SK-N-SH treated with all-trans-retinoic acid at 6 μM for 48 hours (cell line): ENCODE results near the gene EMC7.
A peak's percentile ranks its signal among the peaks of the same experiment; 100 is the strongest.
"Not testable (repeated sequence)": the region's sequence is repeated elsewhere in the genome, so short reads cannot be mapped to it uniquely, and the experiment has no call there.

Experiments used
- ATAC-seq: fragments of 200-7000 bp; cut with Tn5 transposase; 3 replicates; pipeline ENCODE4 v1.9.1; 2020; ENCODE audit warnings: mild to moderate bottlenecking, moderate library complexity
- BACH2 ChIP-seq: fragments of 250-450 bp; sonication (Bioruptor Pico); IDR thresholded peaks from 2 replicates; pipeline ENCODE4 v1.9.0; 2021; ENCODE audit warnings: mild to moderate bottlenecking, borderline replicate concordance
- CSDC2 ChIP-seq: fragments of 250-450 bp; sonication (Bioruptor Pico); IDR thresholded peaks from 2 replicates; pipeline ENCODE4 v1.5.0; 2020; ENCODE audit warnings: mild to moderate bottlenecking, moderate library complexity
- ESRRG ChIP-seq: fragments of 250-450 bp; sonication (Bioruptor Pico); IDR thresholded peaks from 2 replicates; pipeline ENCODE4 v1.6.1; 2021; ENCODE audit warnings: mild to moderate bottlenecking
- GLIS3 ChIP-seq: fragments of 250-450 bp; sonication (Bioruptor Pico); IDR thresholded peaks from 2 replicates; pipeline ENCODE4 v1.5.0; 2020; ENCODE audit warnings: mild to moderate bottlenecking, moderate library complexity
- ISL1 ChIP-seq: fragments of 250-450 bp; sonication (Bioruptor Pico); IDR thresholded peaks from 2 replicates; pipeline ENCODE4 v2.1.2; 2022; ENCODE audit warnings: mild to moderate bottlenecking, moderate library complexity
- OSR1 ChIP-seq: fragments of 250-450 bp; sonication (Bioruptor Pico); IDR thresholded peaks from 2 replicates; pipeline ENCODE4 v1.8.0; 2022; ENCODE audit warnings: moderate library complexity, mild to moderate bottlenecking, inconsistent platforms
- PPARA ChIP-seq: fragments of 250-450 bp; sonication (Bioruptor Pico); IDR thresholded peaks from 2 replicates; pipeline ENCODE4 v1.5.0; 2020; ENCODE audit warnings: mild to moderate bottlenecking, borderline replicate concordance
- RARB ChIP-seq: fragments of 250-450 bp; sonication (Bioruptor Pico); IDR thresholded peaks from 2 replicates; pipeline ENCODE4 v1.8.0; 2021; ENCODE audit warnings: mild to moderate bottlenecking, moderate library complexity
- TCF4 ChIP-seq: fragments of 250-450 bp; sonication (Bioruptor Pico); IDR thresholded peaks from 2 replicates; pipeline ENCODE4 v1.8.0; 2021; ENCODE audit warnings: mild to moderate bottlenecking, moderate library complexity, borderline replicate concordance
- TOX ChIP-seq: fragments of 250-450 bp; sonication (Bioruptor Pico); IDR thresholded peaks from 2 replicates; pipeline ENCODE4 v1.8.0; 2021; ENCODE audit warnings: mild to moderate bottlenecking, moderate library complexity, borderline replicate concordance
- ZC3H10 ChIP-seq: fragments of 250-450 bp; sonication (Bioruptor Pico); IDR thresholded peaks from 2 replicates; pipeline ENCODE4 v1.5.1; 2021; ENCODE audit warnings: mild to moderate bottlenecking, moderate library complexity
- ZFP3 ChIP-seq: fragments of 250-450 bp; sonication (Bioruptor Pico); IDR thresholded peaks from 2 replicates; pipeline ENCODE4 v1.5.0; 2020; ENCODE audit warnings: mild to moderate bottlenecking, moderate library complexity
- ZFP30 ChIP-seq: fragments of 450-650 bp; formaldehyde crosslinking; IDR thresholded peaks from 2 replicates; pipeline ENCODE4 v1.5.0; 2022; ENCODE audit warnings: mild to moderate bottlenecking, moderate library complexity
- ZNF565 ChIP-seq: fragments of 450-650 bp; formaldehyde crosslinking; conservative IDR thresholded peaks from 2 replicates; pipeline ENCODE4 v1.5.0; 2020; ENCODE audit warnings: low read depth, mild to moderate bottlenecking, moderate library complexity
- ZNF70 ChIP-seq: fragments of 450-650 bp; formaldehyde crosslinking; IDR thresholded peaks from 2 replicates; pipeline ENCODE4 v1.5.0; 2020; ENCODE audit warnings: mild to moderate bottlenecking, moderate library complexity
- ZNF8 ChIP-seq: fragments of 450-650 bp; formaldehyde crosslinking; IDR thresholded peaks from 2 replicates; pipeline ENCODE4 v1.5.0; 2020; ENCODE audit warnings: mild to moderate bottlenecking, moderate library complexity
- TF ChIP-seq, protein P1 (sequence below): fragments of 250-450 bp; sonication (Bioruptor Pico); IDR thresholded peaks from 2 replicates; pipeline ENCODE4 v1.8.0; 2020; ENCODE audit warnings: mild to moderate bottlenecking, moderate library complexity, borderline replicate concordance
- TF ChIP-seq, protein P2 (sequence below): fragments of 250-450 bp; sonication (Bioruptor Pico); IDR thresholded peaks from 2 replicates; pipeline ENCODE4 v1.8.0; 2021; ENCODE audit warnings: low read depth, mild to moderate bottlenecking, moderate library complexity, borderline replicate concordance

The EMC7 gene

DNA sequence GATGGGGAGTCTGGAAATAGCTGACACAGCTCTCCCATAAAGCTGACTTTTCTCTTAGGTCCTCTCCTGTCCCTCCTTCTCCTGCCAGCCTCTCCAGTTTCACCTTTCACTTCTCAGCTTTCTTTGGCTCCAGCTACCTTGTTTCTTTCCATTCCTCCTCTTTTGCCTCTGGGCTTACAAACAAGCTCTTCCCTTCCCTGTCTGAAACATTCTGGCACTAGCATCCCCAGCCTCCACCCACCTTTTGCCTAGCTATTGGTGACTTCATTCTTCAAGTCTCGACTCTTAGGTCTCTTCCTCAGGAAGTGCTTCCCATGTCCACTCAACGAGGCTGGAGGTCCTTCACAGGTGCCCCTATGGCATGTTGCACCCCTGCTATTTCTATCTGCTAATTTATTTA lies 42.2 kb downstream of the EMC7 start (continued):
- TF ChIP-seq BACH2 (CRISPR knock-in tag) (no peak), RARB (CRISPR knock-in tag) (no peak)

DNA sequence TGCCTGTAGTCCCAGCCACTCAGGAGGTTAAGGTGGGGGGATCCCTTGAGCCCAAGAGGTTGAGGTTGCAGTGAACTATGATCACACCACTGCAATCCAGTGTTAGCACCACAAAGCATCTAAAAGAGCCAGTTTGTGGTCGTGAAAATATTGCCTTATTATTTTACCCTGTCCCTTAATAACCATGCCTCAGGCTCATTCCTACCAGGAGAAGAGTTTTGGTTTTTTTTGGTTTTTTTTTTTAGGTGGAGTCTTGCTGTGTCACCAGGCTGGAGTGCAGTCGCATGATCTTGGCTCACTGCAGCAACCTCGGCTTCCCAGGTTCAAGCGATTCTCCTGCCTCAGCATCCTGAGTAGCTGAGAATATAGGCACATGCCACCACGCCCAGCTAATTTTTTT lies 44.8 kb downstream of the EMC7 start:
- TF ChIP-seq ZFP30 (CRISPR knock-in tag) (no peak), BACH2 (CRISPR knock-in tag) (no peak), ZNF70 (no peak), GLIS3 (no peak)
- no peak for ATAC-seq

DNA sequence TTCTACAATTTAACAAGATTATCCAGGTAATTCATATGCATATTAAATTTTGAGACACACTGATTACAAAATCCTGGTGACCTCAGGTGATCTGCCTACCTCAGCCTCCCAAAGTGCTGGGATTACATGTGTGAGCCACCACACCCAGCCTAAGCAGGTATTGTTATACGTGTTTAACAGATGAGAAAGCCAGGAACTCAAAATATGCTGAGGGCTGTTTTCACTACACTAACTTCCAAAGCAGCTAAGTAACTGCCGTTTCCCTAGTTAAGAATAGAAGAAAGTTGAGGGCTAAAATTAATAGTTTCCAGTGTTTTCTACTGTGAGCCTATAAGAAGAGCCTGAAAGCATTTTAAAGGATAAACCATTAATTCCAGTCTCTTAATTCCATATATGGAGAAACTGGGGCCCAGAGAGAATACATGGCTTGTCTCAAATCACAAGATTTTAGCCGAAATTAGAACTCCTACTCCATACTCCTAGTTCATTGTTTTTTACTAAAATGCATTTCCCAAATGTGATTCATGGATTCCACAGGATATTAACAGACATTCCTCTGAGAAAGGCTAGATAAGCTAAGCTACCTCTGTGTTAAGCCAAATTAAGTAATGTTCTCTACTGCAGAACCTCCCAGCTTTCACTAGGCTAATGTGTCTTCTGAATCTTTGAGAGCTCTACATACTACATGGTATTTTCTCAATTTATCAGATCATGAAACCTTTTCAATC lies 45.6 kb downstream of the EMC7 start:
- TF ChIP-seq ZFP3 (CRISPR knock-in tag) (peak; percentile 83), ISL1 (CRISPR knock-in tag) (peak; percentile 75), OSR1 (CRISPR knock-in tag) (no peak)

DNA sequence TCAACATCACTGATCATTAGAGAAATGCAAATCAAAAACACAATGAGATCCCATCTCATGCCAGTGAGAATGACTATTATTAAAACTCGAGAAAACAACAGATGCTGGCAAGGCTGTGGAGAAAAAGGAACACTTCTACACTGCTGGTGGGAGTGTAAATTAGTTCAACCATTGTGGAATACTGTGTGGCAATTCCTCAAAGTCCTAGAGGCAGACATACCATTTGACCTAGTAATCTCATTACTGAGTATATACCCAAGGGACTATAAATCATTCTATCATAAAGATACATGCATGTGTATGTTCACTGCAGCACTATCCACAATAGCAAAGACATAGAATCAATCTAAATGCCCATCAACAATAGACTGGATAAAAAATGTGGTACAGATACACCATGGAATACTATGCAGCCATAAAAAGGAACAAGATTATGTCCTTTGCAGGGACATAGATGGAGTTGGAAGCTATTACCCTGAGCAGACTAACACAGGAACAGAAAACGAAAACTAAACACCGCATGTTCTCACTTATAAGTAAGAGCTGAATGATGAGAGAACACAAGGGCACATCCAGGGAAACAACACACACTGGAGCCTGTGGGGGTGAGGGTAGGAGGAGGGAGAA lies 47.5 kb downstream of the EMC7 start:
- no peak for ATAC-seq

More for the DNA sequence above, 45.6 kb downstream of the EMC7 start:
- ATAC-seq = peak; percentile 89

DNA sequence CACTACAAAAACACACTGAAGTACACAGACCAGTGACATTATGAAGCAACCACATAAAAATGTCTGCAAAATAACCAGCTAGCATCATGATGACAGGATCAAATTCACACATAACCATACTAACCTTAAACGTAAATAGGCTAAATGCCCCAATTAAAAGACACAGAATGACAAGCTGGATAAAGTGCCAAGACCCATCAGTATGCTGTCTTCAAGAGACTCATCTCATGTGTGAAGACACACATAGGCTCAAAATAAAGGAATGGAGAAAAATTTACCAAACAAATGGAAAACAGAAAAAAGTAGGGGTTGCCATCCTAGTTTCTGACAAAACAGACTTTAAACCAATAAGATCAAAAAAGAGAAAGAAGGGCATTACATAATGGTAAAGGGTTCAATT lies 51.3 kb downstream of the EMC7 start:
- ATAC-seq = not testable (repeated sequence)

More for the DNA sequence above, 47.5 kb downstream of the EMC7 start:
- no peak for TF ChIP-seq ISL1 (CRISPR knock-in tag)
- no peak for TF ChIP-seq OSR1 (CRISPR knock-in tag)
- no peak for TF ChIP-seq TOX (CRISPR knock-in tag)
- no peak for TF ChIP-seq ESRRG
- TF ChIP-seq ZFP30 (CRISPR knock-in tag) = no peak

DNA sequence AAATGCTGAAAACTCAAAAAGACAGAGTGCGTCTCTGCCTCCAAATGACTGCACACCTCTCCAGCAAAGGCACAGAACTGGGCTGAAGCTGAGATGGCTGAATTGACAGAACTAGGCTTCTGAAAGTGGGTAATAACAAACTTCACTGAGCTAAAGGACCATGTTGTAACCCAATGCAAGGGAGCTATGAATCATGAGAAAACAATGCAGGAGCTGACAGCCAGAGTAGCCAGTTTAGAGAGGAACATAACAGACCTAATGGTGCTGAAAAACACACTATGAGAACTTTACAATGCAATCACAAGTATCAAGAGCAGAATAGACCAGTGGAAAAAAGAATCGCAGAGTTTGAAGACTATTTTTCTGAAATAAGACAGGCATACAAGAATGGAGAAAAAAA lies 52.5 kb downstream of the EMC7 start:
- ATAC-seq = peak; percentile 38; the same call in 2 of the 3 replicates
- no peak for TF ChIP-seq CSDC2 (CRISPR knock-in tag)
- TF ChIP-seq, protein P1, sequence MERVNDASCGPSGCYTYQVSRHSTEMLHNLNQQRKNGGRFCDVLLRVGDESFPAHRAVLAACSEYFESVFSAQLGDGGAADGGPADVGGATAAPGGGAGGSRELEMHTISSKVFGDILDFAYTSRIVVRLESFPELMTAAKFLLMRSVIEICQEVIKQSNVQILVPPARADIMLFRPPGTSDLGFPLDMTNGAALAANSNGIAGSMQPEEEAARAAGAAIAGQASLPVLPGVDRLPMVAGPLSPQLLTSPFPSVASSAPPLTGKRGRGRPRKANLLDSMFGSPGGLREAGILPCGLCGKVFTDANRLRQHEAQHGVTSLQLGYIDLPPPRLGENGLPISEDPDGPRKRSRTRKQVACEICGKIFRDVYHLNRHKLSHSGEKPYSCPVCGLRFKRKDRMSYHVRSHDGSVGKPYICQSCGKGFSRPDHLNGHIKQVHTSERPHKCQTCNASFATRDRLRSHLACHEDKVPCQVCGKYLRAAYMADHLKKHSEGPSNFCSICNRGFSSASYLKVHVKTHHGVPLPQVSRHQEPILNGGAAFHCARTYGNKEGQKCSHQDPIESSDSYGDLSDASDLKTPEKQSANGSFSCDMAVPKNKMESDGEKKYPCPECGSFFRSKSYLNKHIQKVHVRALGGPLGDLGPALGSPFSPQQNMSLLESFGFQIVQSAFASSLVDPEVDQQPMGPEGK = no peak
- no peak for TF ChIP-seq ESRRG
- TF ChIP-seq ZNF8 = no peak
- no peak for TF ChIP-seq ZC3H10 (CRISPR knock-in tag)

DNA sequence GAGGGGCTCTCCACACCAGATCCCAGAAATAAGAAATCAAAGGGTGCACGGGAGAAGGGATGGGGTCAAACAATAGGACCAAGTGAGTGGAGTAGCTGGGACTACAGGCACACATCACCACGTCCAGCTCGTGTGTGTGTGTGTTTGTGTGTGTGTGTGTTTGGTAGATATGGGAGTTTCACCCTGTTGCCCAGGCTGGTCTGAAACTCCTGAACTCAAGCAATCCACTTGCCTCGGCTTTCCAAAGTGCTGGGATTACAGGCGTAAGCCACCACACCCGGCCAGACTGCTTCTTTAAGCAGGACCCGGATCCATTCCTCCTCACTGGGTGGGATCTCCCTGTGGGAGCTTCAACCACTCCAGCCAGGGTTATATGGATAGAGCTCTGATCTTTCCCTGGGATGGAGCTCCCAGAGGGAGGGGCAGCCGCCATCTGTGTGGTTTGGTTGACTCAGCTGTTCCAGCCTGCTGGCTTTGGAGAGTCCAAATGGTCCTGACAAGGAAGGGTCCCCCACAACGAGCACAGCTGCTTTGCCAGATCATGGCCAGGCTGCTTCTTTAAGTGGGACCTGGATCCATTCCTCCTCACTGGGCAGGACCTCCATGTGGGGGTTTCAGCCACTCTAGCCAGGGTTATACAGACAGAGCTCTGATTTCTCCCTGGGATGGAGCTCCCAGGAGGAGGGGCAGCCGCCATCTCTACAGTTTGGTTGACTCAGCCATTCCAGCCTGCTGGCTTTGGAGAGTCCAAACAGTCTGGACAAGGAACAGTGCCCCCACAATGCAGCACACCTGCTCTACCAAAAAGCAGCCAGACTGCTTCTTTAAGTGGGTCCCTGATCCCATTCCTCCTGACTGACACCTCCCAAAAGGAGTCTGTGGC lies 53.5 kb downstream of the EMC7 start:
- TF ChIP-seq, protein P2, sequence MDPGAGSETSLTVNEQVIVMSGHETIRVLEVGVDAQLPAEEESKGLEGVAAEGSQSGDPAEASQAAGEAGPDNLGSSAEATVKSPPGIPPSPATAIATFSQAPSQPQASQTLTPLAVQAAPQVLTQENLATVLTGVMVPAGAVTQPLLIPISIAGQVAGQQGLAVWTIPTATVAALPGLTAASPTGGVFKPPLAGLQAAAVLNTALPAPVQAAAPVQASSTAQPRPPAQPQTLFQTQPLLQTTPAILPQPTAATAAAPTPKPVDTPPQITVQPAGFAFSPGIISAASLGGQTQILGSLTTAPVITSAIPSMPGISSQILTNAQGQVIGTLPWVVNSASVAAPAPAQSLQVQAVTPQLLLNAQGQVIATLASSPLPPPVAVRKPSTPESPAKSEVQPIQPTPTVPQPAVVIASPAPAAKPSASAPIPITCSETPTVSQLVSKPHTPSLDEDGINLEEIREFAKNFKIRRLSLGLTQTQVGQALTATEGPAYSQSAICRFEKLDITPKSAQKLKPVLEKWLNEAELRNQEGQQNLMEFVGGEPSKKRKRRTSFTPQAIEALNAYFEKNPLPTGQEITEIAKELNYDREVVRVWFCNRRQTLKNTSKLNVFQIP (CRISPR knock-in tag) = no peak
- TF ChIP-seq PPARA (CRISPR knock-in tag) (no peak), ZNF70 (no peak), GLIS3 (no peak), ZFP3 (CRISPR knock-in tag) (no peak), TCF4 (CRISPR knock-in tag) (no peak), ZNF565 (CRISPR knock-in tag) (no peak), BACH2 (CRISPR knock-in tag) (no peak), ESRRG (no peak)
- TF ChIP-seq, protein P1 = no peak
- no peak; the same call in 2 of the 3 replicates for ATAC-seq
